Gastroesophageal sphincter (tissue), 4 donors: Measurements from ENCODE around the gene SPG21. TPM values are rescaled to one million over a fixed set of nuclear protein-coding genes. Genes with fewer than 3 reads are reported as not detected.

Experiments used
- ATAC-seq: fragments of 150-250 bp; one replicate; pipeline ENCODE4 v1.9.1; 2016; ENCODE audit warnings: mild to moderate bottlenecking, moderate library complexity
- H3K27ac ChIP-seq, 4 donors: fragments of 200-600 bp; sonication (generic) in 3 of 4; 1 replicate in 3 of 4; 2 replicates in 1 of 4; pipeline ENCODE4 v1.5.1; 2016 to 2019
- H3K27me3 ChIP-seq: fragments of 200-600 bp; sonication (generic); one replicate; pipeline ENCODE4 v1.5.1; 2019
- H3K36me3 ChIP-seq, 2 donors: fragments of 200-600 bp; sonication (generic); one replicate each; pipeline ENCODE4 v1.5.1; 2019; ENCODE audit warnings: control low read depth in 1 of 2
- H3K4me1 ChIP-seq, 3 donors: fragments of 200-600 bp; sonication (generic); 1 replicate in 2 of 3; 2 replicates in 1 of 3; pipeline ENCODE4 v1.5.1; 2016 to 2019; ENCODE audit warnings: control low read depth in 2 of 3
- H3K4me3 ChIP-seq, 2 donors: fragments of 200-600 bp; sonication (generic); one replicate each; pipeline ENCODE4 v1.5.1; 2019; ENCODE audit warnings: mild to moderate bottlenecking in 1 of 2, moderate library complexity in 1 of 2
- H3K9me3 ChIP-seq, 3 donors: fragments of 200-600 bp; sonication (generic); one replicate each; pipeline ENCODE4 v1.5.1; 2017 to 2019; ENCODE audit warnings: control low read depth in 2 of 3
- EP300 ChIP-seq: sonication (generic); formaldehyde crosslinking; IDR thresholded peaks from one replicate; pipeline ENCODE4 v1.6.1; 2017; ENCODE audit warnings: antibody characterized with exemption, mild to moderate bottlenecking
- POLR2A ChIP-seq, 2 donors: fragments of 450-650 bp; IDR thresholded peaks; one replicate each; pipeline ENCODE4 v1.6.1; 2017; ENCODE audit warnings: antibody characterized with exemption in 2 of 2, mild to moderate bottlenecking in 2 of 2, moderate library complexity in 1 of 2
- POLR2AphosphoS5 ChIP-seq: sonication (generic); formaldehyde crosslinking; IDR thresholded peaks from one replicate; pipeline ENCODE4 v1.6.1; 2017; ENCODE audit warnings: antibody characterized with exemption
- WGBS, 2 donors: methylation state at CpG; one replicate each; pipeline ENCODE4 v1.1.5; 2018; ENCODE audit warnings: low coverage in 1 of 2; 5-methylcytosine and 5-hydroxymethylcytosine counted together
- total RNA-seq, 4 donors: library from RNA; depleted of rRNA; stranded (reverse); fragments of >200 nt; gene quantifications; one replicate each; pipeline ENCODE4 v1.1.0, GENCODE V29; 2016
- TF ChIP-seq, protein P1 (sequence below), 4 experiments: fragments of 200-600 bp in 2 of 4; fragments of 450-650 bp in 2 of 4; sonication (generic) in 1 of 4; IDR thresholded peaks; one replicate each; pipeline ENCODE4 v1.5.1; 2017 to 2019; ENCODE audit warnings: antibody characterized with exemption in 4 of 4, mild to moderate bottlenecking in 2 of 4, moderate library complexity in 2 of 4

Gene SPG21
- total RNA-seq, 4 donors from 2014 or later = 79.1 to 94.9 (median 86.9) TPM

DNA sequence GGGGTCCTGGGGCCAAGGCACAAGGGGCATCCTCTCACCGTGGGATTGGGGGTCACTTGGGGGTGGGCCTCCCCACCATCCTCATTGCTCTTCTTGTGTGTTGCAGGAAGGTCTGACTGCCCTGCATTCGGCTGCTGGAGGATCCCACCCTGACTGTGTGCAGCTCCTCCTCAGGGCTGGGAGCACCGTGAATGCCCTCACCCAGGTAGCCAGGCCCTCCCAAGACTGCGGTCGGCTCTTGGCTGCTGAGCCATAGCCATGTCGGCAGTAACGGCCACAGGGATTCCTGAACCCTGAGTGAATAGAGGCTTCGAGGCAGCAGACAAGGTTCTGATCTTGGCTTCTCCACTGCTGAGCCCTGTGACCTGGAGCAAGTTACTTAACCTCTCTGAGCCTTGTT is 58.3 kb downstream of the SPG21 start:
- H3K27me3 ChIP-seq = no peaks in the 10 kb centered on the region
- 100% methylated on average over 1 of the region's 8 CpGs for WGBS, 2 donors
- no peak for TF ChIP-seq POLR2A (IDR thresholded peaks at IDR 0.05)
- TF ChIP-seq, protein P1, sequence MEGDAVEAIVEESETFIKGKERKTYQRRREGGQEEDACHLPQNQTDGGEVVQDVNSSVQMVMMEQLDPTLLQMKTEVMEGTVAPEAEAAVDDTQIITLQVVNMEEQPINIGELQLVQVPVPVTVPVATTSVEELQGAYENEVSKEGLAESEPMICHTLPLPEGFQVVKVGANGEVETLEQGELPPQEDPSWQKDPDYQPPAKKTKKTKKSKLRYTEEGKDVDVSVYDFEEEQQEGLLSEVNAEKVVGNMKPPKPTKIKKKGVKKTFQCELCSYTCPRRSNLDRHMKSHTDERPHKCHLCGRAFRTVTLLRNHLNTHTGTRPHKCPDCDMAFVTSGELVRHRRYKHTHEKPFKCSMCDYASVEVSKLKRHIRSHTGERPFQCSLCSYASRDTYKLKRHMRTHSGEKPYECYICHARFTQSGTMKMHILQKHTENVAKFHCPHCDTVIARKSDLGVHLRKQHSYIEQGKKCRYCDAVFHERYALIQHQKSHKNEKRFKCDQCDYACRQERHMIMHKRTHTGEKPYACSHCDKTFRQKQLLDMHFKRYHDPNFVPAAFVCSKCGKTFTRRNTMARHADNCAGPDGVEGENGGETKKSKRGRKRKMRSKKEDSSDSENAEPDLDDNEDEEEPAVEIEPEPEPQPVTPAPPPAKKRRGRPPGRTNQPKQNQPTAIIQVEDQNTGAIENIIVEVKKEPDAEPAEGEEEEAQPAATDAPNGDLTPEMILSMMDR (IDR thresholded peaks at IDR 0.05) = no peak
- peaks cover 0 to 75% of the 10 kb centered on the region in 2 donors for H3K36me3 ChIP-seq
- H3K4me3 ChIP-seq = no peak overlapping the region
- H3K4me1 ChIP-seq = no peaks in the 10 kb centered on the region
- no peak overlapping the region for H3K27ac ChIP-seq
- ATAC-seq = no peak
- no peaks in the 10 kb centered on the region for H3K9me3 ChIP-seq

DNA sequence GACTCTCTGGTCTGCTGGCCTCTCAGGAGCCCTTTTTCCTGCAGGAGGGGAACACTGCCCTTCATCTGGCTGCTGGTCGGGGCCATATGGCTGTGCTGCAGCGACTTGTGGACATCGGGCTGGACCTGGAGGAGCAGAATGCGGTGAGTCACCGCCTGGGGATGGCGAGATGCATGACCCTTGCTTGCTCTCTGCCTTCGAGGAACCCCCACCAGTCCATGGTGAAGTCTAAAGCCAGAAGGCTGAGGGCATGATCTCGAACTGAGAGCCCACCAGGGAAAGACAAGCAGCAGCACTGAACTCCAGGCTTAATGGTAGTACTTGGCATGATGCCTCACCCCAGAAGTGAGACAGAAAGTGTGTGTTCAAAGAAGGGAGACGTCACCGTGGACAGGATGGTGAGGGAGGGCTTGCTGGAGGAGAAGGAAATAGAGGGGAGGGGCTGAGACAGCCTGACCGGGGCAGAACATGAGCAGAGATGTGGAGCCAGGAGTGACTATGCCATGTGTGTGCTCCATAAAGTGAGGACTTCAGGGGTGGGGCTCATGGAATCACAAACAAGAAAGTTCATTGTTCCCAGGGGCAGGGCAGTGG is 58.8 kb downstream of the SPG21 start:
- peaks cover 0 to 77% of the 10 kb centered on the region in 2 donors for H3K36me3 ChIP-seq
- H3K4me1 ChIP-seq = no peaks in the 10 kb centered on the region
- no peak overlapping the region for H3K27ac ChIP-seq
- H3K4me3 ChIP-seq = no peak overlapping the region
- WGBS, 2 donors = 20 to 41% methylated on average over 1 to 3 of the region's 11 CpGs
- H3K9me3 ChIP-seq = no peaks in the 10 kb centered on the region
- ATAC-seq = no peak
- TF ChIP-seq, protein P1 (IDR thresholded peaks at IDR 0.05) = no peak
- TF ChIP-seq POLR2A (IDR thresholded peaks at IDR 0.05) (no peak), POLR2AphosphoS5 (no peak), EP300 (no peak)
- H3K27me3 ChIP-seq = no peaks in the 10 kb centered on the region

- Histone ChIP-seq H3K4me3 (no peak overlapping the region), H3K27ac (no peak overlapping the region), H3K27me3 (no peaks in the 10 kb centered on the region), H3K36me3 (peaks cover 0 to 74% of the 10 kb centered on the region in 2 donors), H3K9me3 (no peaks in the 10 kb centered on the region), H3K4me1 (no peaks in the 10 kb centered on the region)
- no peak for ATAC-seq
- TF ChIP-seq POLR2A (IDR thresholded peaks at IDR 0.05) (no peak), EP300 (no peak), POLR2AphosphoS5 (no peak)
- TF ChIP-seq, protein P1 (IDR thresholded peaks at IDR 0.05) = no peak
- 85 to 89% methylated on average over 9 to 10 of the region's 10 CpGs for WGBS, 2 donors
Measured at GRCh38 chr15:64930019-64930652, 59.6 kb downstream of the SPG21 start.

DNA sequence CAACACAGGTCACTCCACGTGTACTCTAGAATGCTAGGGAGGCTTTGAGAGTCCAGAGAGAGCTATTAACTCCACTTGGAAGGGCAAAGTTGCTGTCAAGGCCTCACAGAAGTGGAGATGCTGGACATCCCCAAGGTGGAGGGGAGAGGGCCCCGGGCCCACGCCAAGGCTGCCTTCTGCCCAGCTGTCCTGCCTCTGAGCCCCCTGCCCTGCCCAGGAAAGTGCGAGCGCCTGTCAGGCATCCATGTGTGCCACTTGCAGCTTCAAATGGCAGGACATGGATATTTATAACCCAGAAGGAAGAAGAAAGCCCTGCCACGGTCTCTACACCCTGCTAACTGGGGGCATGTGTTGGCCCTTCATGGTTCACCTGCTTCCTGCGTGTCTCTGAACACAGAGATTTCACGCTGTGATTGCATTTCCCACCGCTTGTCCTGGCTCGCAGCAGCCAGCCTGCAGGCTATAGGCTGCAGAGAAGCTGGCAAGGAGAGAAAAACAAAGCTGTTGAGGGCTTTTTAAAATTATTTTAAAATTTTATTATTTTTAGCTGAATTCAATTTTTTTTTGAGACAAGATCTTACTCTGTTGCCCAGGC is 61.0 kb downstream of the SPG21 start:
- Histone ChIP-seq H3K4me1 (no peaks in the 10 kb centered on the region), H3K9me3 (no peaks in the 10 kb centered on the region), H3K4me3 (no peak overlapping the region), H3K27ac (no peak overlapping the region), H3K36me3 (peaks cover 0 to 61% of the 10 kb centered on the region in 2 donors), H3K27me3 (no peaks in the 10 kb centered on the region)
- TF ChIP-seq POLR2AphosphoS5 = no peak
- TF ChIP-seq EP300 = no peak
- no peak for TF ChIP-seq POLR2A (IDR thresholded peaks at IDR 0.05)
- TF ChIP-seq, protein P1 (IDR thresholded peaks at IDR 0.05) = no peak
- no peak for ATAC-seq
- 78 to 88% methylated on average over 8 to 10 of the region's 10 CpGs for WGBS, 2 donors

DNA sequence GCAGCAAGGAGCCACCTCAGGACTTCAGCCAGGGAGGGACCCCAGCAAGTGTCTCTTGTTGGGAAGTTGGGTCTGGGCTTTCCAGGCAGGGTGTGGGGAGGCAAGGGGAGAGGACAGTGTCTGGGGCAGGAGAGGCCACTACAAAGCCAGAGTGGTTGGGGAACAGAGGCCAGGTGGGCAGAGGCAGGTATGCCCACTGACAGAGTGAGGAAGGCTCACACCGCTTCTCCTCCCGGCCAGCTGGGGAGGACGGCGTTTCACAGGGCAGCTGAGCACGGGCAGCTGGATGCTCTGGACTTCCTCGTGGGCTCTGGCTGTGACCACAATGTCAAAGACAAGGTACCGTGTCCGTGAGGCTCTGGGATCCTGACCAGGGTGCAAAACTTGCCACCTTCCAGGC is 63.1 kb downstream of the SPG21 start:
- no peak for ATAC-seq
- Histone ChIP-seq H3K36me3 (peaks cover 0 to 43% of the 10 kb centered on the region in 2 donors), H3K27ac (no peak overlapping the region), H3K4me1 (peaks cover 0 to 9% (median 3%) of the 10 kb centered on the region in 3 donors), H3K27me3 (no peaks in the 10 kb centered on the region), H3K4me3 (no peak overlapping the region), H3K9me3 (no peaks in the 10 kb centered on the region)
- no peak for TF ChIP-seq POLR2AphosphoS5
- no peak for TF ChIP-seq POLR2A (IDR thresholded peaks at IDR 0.05)
- 97 to 100% methylated on average over 1 to 7 of the region's 8 CpGs for WGBS, 2 donors
